HS-5 (cell line): ENCODE data around the gene MEOX1.
"Not testable (repeated sequence)": the region's sequence is repeated elsewhere in the genome, so short reads cannot be mapped to it uniquely, and the experiment has no call there.

Experiments
- DNase-seq: peaks from one replicate; pipeline ENCODE4 v3.0.0-alpha.2; 2012; ENCODE audit warnings: low read depth

The MEOX1 gene

DNA sequence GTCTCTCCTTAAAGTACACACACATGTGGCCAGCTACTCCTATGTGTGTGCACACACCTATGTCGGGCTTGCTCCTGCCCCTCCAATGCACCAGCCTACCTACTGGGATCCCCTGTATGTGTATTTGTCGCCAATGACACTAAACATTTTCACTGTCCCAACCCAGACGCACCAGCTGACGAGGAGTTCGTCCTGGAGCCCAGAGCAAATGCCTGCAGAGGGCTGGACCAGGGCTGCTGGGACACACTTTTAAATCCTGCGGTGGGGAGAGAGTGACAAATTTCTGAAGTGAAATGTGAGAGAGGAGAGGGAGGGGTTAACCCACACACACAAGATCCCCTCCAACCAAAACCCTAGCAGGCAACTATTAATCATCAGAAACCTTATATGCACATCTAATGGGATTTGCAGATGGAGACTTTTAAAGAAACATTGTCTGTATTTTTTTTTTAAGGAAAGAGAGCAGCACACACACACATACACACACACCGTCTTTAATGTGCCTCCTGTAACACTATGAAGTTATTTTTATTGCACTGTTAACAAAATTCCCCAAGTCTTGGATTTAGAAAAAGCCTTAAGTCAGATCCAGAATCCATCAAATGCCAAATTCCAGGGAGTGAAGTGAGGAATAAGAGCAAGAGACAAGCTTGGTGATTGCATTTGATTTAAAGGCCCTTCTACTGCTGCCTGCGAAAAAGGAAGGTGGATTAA is at the start of gene MEOX1:
Gene MEOX1, minus strand, starts transcription at position 224 of the 714 bp plus-strand sequence. CDS start 388 bp downstream, outside the sequence.
- no peak for DNase-seq

DNA sequence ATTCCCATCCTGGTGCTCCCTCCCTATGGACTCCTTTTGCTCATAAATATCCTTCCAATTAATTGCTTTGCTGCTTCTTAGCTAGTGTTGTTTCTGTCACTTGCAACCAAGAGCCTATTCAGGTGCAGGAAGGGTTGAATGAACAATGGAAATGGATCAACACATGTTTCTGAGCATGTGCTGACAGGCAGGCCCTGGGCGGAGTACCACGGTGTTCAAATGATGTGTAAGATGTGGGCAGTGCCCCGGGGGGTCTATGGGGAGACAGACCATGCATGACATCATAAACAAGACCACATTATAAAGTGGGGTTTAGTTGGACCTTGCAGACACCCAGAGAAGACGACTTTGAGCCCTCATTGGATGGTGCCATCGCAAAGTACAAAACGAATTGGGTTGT is 48.4 kb upstream of the MEOX1 start:
- no peak for DNase-seq

DNA sequence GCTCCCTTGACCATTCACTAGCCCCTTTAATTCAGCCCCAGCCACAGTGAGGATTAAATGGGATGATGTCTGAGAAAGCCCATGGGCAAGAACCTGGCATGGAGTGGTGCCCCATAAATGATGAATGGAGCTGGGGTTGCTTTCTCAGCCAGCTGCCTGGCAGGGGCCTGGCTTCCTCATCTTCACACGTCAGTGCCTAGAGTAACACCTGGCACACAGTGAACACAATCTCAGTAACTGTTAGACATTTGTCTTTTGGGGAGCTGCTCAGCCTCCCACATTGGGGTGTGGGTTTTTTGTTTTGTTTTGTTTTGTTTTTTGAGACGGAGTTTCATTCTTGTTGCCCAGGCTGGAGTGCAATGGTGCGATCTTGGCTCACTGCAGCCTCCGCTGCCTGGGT is 47.5 kb upstream of the MEOX1 start:
- no peak for DNase-seq

DNA sequence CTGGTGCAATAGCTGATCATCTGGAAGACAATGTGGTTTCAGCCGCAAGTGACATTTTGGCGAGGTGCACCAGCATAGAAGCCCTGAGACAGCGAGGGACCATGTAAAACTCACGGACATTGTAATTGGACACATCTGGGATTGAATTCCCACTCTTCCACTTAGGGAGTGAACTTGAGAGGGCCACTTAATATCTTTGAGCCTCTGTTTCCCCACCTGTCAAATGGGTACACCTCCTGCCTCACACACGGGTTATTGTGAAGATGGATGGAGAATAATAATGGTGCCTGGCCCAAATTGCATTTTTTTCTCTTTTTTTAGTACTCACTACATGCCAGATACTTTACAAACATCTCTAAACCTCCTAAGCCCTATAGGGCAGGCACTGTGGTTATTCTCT is 45.5 kb upstream of the MEOX1 start:
- DNase-seq: no peak

DNA sequence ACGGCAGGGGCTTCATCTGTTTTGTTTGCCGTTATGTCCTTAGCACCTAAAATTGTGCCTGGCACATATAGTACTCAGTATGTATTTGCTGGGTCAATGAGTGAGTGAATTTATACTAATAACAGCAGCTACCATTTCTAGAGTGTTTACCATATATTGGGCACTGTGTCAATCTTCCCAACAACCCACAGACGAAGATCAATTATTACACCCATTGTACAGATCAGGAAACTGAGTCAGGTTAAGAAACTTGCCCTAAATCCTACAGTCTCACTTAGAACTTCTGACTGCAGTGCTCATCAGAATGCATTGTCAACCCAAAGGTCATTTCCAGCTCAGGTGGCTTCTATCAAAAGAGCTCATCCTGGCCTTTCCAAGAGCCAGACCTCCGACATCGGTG is 44.5 kb upstream of the MEOX1 start:
- DNase-seq: no peak

DNA sequence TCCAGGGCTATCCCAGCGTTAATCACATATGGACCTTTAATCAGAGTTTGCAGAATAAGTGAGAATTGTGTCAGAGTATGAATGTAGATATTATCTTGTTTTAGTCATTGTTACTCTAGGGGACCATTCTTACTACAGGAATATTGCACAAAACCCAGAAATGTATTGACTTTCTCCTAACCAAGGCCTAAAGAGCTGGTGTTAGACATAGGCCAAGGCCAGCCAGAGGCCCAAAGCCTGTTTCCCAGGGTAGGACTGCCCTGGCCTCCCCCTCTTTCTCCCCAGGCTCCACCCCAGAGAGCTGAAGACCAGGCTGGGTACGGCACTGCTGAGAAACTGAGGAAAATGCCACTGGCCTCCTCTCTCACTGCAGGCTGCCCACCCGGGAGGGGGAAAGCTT is 41.9 kb upstream of the MEOX1 start:
- no peak for DNase-seq

DNA sequence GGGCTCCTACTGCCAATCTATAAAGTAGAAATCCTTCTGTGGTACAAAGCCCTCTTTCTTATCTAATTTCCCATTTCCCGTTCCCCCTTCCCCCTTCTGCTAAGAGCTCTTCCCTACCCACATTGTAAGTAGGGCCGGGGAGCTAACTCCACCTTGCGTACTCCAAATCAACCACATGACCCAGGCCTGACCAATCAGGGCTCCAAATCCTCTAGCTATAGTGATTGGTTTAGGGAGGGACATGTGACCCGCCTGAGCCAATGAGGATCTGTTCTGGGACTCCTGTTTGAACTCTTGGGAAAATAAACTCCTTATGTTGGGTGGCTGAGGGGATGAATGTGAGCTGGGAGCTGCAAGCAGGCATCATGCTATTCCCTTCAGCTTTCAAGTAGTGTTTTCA is 40.9 kb upstream of the MEOX1 start:
- DNase-seq: no peak

DNA sequence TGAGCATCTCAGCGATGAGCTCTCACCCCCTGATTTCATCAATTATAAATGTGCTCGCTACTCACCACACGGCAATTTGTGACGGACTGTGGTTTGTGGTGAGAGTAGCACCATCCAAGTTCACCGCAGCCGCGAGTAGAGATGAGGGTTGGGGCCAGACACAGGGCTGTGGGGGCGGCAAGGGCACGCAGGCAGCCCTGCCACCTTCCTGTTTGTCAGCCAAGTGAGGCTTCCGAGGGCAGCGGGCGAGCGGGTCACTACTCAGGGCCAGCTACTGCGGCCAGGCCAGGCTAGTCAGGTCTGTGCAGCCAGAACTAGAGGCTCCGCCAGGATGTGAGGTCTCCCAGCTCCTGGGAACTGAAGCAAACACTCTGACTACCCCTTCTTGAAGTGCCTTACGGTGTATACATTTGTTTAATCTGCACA is 39.6 kb upstream of the MEOX1 start:
- DNase-seq: no peak

DNA sequence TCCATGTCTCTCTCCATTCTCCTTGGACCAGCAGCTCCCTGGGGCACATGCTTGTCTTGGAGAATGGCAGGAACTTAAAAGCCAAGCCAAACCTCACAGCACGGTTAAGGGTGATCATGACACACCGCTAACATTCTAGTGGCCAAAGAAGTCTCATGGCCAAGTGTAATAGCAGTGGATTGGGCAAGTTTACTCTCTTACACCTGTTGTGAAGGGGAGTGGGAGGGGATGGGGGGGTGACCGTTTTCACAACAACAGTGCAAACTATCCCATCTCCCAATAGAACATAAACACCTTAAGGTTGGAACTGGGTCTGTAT is 37.7 kb upstream of the MEOX1 start:
- DNase-seq: no peak

DNA sequence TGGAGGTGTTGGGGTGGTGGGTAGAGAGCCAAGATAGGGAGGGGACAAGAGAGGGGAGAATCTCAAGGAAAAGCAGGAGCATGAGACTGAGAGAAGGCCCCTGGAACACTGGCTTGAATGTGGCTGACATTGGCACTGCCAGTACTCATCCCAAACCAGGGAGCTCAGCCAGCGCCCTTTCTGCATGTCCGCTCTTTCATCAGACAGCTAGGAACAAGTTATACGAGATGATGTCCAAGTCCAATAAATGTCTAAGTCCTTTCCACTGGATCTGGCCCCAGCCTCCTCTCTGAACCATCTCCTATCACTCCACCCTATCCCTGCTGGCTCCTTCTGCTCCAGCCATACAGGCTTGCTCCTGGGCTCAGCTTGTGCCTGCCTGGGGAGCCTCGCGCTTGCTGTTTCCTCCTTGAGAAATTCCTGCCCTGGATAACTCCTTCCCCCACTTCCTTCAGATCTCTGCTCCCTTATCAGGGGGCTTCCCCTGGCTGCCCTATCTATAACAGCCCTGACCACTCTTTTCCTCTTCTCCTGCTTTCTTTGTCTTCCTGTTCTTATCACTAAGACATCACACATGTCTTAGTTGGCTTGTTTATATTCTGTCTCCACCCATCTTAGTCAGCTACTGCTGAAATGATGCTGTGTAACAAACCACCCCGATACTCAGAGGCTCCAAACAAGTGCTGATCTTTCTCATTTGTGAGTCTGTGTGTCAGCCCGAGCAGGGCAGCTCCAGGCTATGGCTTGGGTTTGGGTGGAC is 37.1 kb upstream of the MEOX1 start:
- DNase-seq: no peak

DNA sequence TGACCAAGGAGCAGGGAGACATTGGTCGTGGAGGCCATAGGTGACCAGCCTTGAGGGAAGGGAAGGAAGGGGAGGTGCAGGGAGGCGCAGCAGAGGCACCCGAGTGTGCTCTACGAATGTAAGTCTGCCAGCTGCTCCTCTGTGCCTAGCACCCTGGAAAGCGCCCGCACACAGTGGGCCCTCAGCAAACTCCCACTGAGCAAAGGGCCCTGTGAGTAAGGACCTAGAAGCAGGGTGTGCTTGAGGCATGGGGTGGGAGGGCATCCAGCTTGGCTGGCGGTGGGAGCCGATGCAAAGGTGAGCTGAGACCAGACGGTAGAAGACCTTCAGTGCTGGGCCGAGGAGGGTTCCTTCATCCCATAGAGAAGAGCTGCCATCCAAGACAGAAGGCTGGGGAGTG is 36.2 kb upstream of the MEOX1 start:
- DNase-seq: no peak

DNA sequence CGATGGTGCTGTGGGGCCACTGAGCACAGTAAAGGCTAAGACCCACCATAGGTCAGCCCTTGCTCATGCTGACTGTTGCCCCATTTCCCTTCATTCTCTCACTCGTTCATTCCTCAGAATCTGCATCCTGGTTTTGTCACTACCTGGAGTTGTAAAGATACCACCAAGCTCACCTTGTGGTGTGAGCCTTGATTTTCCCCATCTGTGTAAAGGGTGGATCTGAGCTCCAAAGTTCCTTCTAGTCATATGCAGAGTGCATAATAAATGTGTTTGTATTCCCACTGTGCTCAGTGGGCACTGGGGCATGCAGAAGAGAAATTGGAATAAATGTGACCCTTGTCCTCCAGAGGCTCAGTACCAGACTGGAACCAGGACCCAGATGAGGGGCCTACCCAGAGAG is 35.2 kb upstream of the MEOX1 start:
- no peak for DNase-seq

DNA sequence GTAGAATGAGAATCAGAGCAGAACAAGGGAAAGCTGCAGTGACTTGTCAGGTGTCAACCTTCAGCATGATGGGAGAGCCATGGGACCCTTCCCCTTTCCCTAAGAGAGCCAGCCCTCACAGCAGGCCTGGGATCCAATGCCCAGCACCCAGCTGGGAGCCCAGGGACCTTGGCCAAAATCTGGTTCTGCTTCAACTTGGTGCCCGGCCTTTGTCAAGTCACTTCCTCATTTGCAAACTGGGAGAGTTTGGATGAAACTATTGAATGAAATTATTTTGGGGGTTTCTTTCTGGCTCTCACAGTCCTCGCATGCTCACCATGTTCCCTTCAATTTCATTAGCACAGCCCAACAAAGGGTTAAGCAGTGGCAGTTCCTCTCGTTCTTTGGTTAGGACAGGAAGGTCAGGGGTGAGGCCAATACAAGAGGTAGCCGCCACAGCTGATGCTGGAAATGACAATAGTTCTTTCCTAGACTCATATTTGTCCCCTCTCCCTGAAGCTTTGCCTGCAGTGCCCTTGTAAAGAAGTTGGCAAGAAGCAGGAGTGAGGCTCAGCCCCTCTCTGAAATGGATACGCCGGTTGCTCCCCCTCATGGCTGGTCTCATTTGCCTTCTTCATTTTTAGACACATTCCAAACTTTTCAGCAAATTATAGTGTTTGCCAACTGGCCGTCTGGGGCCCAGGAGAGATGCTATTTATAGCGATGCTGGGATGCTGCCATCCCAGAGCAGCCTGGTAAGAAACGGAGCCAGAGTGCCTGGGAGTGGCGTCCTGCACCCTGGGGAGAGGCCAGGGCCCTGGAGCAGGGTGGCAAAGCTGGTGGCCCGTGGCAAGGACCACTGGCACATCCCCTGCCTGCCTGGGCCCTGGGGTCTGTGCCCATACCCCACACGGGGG is 34.5 kb upstream of the MEOX1 start:
- DNase-seq: no peak

DNA sequence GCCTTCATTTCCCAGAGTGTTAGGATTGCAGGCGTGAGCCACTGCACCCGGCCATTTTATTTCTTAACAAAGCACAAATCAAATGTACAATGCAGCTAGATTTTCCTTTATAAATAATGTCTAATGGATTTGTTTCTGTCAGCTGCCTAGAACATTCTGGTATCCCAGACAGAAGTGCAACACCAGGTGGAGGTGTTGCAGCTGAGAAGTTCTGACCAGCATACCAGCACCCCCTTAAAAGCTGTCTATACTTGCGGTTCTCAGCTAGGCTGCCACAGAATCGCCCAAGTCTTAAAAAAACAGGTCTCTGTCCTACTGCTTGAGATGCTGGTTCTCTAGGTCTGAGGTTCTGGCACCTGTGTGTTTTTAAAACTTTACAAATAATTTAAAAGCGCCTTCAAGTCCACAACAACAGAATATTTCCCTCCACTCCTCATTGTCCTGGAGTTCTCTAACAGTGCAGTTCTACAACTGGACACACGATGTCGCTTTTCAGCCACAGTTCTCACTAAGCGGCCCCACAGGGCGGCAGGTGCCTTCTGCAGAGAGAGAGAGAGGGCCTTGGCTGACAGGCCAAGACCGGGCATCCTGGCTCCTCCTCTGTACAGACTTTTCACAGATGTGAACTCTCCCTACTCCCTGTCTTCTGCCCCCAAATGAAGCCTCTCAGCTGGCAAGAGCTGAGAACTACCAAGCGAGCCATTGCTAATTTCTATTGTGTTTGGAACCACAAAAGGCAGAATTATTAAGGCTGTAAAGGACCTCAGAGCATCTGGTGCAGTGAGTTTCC is 32.6 kb upstream of the MEOX1 start:
- DNase-seq: peak; percentile 49

DNA sequence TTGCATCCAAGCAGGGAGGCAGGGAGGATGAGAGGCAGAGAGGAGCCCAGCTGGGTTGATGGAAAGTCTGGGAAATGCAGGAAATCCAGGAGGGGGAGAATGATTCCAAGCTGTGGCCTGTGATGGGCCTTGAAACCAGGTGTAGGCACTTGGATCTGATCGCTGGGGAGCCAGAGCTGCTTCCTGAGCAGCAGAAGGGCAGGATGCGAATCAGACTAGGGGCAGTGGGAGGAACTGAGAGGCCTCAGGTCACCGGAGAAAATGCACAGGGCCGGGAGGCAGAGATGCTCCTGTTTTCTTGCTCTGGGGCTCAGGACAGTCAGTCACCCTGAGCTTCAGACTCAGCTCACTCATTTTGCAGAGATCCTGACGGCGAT is 29.6 kb upstream of the MEOX1 start:
- no peak for DNase-seq

DNA sequence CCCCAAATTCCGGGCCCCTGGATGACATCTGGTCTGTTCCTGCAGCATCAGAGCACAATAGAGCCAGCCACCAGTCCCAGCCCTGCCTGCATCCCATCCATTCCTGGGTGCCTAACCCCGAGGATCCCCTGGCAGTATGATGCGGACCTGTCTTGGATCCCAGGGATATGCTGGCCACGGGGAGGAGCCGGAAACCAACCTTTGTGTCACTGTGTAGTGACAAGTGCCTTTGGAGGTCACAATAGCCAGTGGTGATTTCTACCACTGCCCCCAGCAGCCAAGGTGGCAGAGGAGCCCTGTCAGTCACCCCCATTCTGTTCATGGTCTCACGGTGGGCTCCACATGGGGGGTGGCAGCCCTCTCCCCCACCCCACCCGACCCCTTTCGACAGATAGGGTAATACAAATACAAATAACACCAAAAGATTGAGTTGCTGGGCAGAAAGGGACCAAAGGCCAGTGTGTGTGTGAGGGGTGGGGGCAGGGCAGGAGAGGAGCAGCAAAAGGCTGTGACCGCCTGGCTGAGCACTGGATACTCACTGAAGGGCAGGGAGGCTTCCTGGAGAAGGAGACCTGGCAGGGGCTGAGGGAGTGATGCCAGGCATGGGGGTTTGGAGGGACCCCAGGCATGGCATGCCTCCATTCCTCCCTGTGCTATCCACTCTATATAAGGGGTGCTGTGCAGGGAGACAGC is 29.0 kb upstream of the MEOX1 start:
- DNase-seq: no peak

DNA sequence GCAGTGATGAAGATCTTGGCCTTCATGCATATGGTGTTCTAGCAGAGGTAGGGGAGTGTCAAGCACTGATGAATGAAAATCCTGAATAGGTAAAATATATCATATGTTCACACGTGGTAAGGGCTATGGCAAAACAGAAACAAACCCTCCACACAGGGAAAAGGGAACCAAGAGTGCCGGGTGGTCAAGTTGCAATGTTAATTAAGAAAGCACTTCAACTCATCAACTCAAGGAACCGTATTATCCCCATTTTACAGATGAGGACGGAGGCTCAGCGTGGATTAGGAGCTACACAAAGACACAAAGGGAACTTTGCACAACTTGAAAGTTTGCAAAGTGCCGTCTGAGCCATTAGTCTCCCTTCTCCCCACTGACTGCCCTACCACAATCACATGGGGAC is 28.1 kb upstream of the MEOX1 start:
- no peak for DNase-seq

DNA sequence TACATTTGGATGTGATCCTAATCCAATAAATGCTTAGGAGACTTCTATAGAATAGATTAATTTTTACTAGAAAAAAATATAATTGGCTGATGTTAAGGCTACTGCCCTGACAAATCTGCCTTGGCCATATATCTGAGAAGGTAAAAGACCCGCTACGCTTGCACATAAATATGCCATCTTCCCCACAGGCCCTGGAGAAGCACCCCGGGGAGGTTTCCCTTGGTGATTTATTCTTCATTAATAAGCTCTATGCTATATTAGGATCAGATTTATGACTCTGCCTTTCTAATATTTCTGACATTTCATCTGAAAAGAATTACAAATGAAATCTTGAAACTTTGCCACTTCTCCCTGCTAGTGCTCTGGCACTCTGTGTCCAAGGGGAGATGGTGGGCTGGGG is 27.4 kb upstream of the MEOX1 start:
- DNase-seq: no peak

DNA sequence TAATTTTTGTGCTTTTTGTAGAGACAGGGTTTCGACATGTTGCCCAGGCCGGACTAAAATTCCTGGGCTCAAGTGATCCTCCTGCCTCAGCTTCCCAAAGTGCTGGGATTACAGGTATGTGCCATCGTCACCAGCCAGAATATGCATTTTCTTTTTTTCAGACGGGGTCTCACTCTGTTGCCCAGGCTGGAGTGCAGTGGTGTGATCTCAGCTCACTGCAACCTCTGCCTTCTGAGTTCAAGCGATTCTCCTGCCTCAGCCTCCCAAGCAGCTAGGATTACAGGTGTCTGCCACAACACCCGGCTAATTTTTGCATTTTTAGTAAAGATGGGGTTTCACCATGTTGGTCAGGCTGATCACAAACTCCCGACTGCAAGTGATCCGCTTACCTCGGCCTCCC is 25.2 kb upstream of the MEOX1 start:
- not testable (repeated sequence) for DNase-seq

DNA sequence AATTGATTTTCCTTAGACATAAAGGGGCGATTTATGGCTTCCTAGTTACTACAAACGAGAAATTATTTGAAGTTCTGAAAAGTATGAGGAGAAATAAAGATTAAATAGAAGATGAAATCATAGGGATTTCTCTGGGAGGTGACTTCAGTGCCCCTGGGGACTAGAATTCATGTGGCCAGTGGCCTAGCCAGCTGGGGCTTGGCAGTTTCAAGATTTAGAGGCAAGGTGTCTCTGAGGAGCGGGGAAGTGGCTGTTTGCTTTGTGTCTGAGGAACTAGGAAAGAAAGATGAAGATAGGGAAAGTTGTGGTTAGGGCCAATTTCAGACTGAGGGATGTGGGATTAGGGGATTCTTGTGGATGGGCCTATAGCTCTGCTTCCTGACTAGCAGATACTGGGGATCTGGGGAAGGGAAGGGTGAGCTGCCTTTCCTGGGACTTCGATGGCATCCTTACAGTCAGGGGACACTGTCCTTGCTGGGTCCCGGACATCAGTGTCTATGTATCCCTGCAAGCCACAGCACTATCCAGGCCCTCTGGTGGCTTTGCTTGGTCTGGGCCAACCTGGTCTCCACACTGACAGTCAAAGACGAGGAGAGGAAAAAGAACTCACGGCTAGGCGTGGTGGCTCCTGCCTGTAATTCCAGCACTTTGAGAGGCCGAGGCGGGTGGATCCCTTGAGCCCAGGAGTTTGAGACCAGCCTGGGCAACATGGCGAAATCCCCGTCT is 22.4 kb upstream of the MEOX1 start:
- DNase-seq: no peak

DNA sequence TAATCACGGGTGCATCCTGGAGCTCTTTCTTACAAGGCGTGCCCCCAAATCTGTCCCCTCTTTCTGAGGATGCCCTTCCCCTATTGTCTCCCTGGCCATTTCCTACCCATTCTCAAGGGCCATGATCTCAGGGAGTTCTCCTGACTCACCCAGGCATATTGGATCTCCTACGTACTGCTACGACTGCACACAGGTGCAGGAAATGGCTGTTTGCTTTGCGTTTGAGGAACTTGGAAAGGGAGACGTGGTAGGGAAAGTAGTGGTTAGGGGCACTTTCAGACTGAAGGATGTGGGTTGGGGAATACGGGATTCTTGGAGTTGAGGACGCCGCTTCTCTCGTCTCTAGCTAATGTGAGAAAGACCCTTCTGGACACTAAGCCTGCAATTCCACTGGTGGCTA is 18.7 kb upstream of the MEOX1 start:
- no peak for DNase-seq
